Glutamatergic neuron (in vitro differentiated cells): Measurements from ENCODE around the gene GRID1. TPM values are rescaled to one million over a fixed set of nuclear protein-coding genes. Genes with fewer than 3 reads are reported as not detected.

Source experiments
- DNase-seq: peaks from one replicate; pipeline ENCODE4 v3.0.0; 2022
- H3K27ac Mint-ChIP-seq: one replicate; pipeline ENCODE4 v1.8.0; 2020; ENCODE audit warnings: mild to moderate bottlenecking, mixed read lengths, inconsistent platforms; ENCODE audit not compliant: unreplicated experiment
- H3K27me3 Mint-ChIP-seq: one replicate; pipeline ENCODE4 v1.8.0; 2020; ENCODE audit warnings: mild to moderate bottlenecking, moderate library complexity, mixed read lengths, inconsistent platforms; ENCODE audit not compliant: unreplicated experiment
- H3K36me3 Mint-ChIP-seq: one replicate; pipeline ENCODE4 v1.8.0; 2020; ENCODE audit warnings: mild to moderate bottlenecking, mixed read lengths, inconsistent platforms; ENCODE audit not compliant: unreplicated experiment
- H3K4me1 Mint-ChIP-seq: one replicate; pipeline ENCODE4 v1.8.0; 2020; ENCODE audit warnings: mild to moderate bottlenecking, low read depth, mixed read lengths, inconsistent platforms; ENCODE audit not compliant: unreplicated experiment
- H3K4me3 Mint-ChIP-seq: one replicate; pipeline ENCODE4 v1.8.0; 2020; ENCODE audit warnings: mild to moderate bottlenecking, mixed read lengths, inconsistent platforms; ENCODE audit not compliant: unreplicated experiment
- H3K9me3 Mint-ChIP-seq: one replicate; pipeline ENCODE4 v1.8.0; 2020; ENCODE audit warnings: mild to moderate bottlenecking, moderate library complexity, mixed read lengths, inconsistent platforms; ENCODE audit not compliant: unreplicated experiment
- total RNA-seq: library from RNA; stranded (reverse); fragmentation: NEBNext Ultra II Directional; extraction: Animal tissue kit (Norgen Biotek cat#: 25700); gene quantifications from one replicate; pipeline ENCODE4 v1.2.1, GENCODE V29; 2021; ENCODE audit not compliant: unreplicated experiment
- TF ChIP-seq, protein P1 (sequence below): fragments of 200-600 bp; sonication (generic); IDR thresholded peaks from one replicate; pipeline ENCODE4 v1.5.0; 2021; ENCODE audit not compliant: partially characterized antibody, unreplicated experiment

The GRID1 gene
- total RNA-seq, 1 donor from 2014 or later = 8.0 TPM

GRCh38 chr10:86083206-86083605, 283.4 kb downstream of the GRID1 start:
- peaks cover 3% of the 10 kb centered on the region for H3K4me1 Mint-ChIP-seq

GRCh38 chr10:86082556-86082955, 284.0 kb downstream of the GRID1 start:
- H3K36me3 Mint-ChIP-seq = no peaks in the 10 kb centered on the region
- H3K27ac Mint-ChIP-seq = no peak overlapping the region
- peaks cover 9% of the 10 kb centered on the region for H3K4me1 Mint-ChIP-seq
- TF ChIP-seq, protein P1, sequence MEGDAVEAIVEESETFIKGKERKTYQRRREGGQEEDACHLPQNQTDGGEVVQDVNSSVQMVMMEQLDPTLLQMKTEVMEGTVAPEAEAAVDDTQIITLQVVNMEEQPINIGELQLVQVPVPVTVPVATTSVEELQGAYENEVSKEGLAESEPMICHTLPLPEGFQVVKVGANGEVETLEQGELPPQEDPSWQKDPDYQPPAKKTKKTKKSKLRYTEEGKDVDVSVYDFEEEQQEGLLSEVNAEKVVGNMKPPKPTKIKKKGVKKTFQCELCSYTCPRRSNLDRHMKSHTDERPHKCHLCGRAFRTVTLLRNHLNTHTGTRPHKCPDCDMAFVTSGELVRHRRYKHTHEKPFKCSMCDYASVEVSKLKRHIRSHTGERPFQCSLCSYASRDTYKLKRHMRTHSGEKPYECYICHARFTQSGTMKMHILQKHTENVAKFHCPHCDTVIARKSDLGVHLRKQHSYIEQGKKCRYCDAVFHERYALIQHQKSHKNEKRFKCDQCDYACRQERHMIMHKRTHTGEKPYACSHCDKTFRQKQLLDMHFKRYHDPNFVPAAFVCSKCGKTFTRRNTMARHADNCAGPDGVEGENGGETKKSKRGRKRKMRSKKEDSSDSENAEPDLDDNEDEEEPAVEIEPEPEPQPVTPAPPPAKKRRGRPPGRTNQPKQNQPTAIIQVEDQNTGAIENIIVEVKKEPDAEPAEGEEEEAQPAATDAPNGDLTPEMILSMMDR = no peak
- no peak for DNase-seq
- no peak overlapping the region for H3K4me3 Mint-ChIP-seq
- peaks cover 1% of the 10 kb centered on the region for H3K27me3 Mint-ChIP-seq
- peaks cover 2% of the 10 kb centered on the region for H3K9me3 Mint-ChIP-seq

More at GRCh38 chr10:86083206-86083605, 283.4 kb downstream of the GRID1 start:
- Mint-ChIP-seq H3K36me3 (no peaks in the 10 kb centered on the region), H3K27ac (no peak overlapping the region), H3K4me3 (no peak overlapping the region), H3K27me3 (peaks cover 1% of the 10 kb centered on the region), H3K9me3 (peaks cover 2% of the 10 kb centered on the region)
- no peak for DNase-seq
- TF ChIP-seq, protein P1 = no peak

- DNase-seq = no peak
- Mint-ChIP-seq H3K4me1 (peaks cover 10% of the 10 kb centered on the region), H3K27ac (no peak overlapping the region), H3K4me3 (no peak overlapping the region), H3K27me3 (peaks cover 3% of the 10 kb centered on the region), H3K9me3 (peaks cover 5% of the 10 kb centered on the region), H3K36me3 (no peaks in the 10 kb centered on the region)
- TF ChIP-seq, protein P1 = no peak
Observed at GRCh38 chr10:86079088-86079487, 287.5 kb downstream of the GRID1 start.

DNA sequence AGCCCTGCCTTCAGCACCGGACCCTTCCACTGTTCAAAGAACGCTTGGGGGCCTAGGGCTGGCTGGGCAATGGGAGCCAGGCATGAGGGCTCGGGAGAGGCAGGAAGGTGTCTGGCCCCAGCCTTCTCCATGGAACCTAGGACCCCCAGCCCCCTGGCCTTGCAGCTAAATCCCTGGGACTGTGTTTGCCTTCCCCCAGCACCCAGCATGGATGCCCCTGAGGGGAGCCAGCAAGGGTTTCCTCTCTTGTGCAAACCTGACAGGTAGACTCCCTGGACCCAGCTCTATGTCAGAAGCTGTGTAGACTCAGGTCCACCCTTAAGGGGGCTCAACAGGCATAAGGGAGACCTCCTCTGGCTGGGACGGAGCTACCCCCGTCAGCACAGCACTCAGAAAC, 288.0 kb downstream of the GRID1 start:
- TF ChIP-seq, protein P1 = no peak
- Mint-ChIP-seq H3K4me1 (peaks cover 10% of the 10 kb centered on the region), H3K27me3 (peaks cover 3% of the 10 kb centered on the region)

DNA sequence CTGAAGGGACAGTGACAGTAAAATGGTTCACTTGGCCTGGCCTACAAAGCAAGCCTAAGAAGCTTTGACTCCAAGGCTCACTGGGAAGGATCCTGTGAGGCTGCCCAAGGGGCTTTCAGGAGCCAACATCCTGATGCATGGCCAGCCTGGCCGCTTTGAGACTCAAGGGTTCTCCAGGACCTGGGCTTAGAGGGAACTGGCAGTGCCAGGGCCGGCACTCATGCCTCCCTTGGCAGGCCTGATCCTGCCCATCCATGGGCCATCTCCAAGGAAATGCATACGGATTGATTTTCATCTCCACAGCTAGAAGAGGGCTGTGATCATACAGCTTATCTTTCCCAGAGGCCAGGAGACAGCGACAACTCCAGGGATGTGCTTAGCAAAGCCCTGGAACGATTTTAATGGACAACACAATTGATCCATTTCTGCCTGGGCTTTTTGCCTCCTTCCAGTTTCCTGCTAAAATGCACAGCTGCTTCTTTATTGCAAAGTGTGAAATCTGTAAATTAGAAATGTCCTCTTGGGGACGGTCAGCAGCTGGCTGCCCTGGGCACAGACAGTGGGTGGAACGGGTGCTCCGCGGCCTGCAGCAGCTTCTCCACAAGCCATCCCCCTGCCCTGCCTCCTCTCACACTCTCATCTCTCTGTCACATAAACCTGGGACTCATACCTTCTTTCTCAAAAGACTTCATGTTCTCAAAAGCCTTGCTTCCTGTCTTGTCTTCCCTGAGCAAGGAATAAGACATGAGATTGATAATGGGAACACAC, 288.5 kb downstream of the GRID1 start:
- H3K27me3 Mint-ChIP-seq = peaks cover 3% of the 10 kb centered on the region
- peak overlapping the region; percentile 79 for H3K27ac Mint-ChIP-seq
- TF ChIP-seq, protein P1 = no peak
- H3K4me1 Mint-ChIP-seq = peaks cover 10% of the 10 kb centered on the region
- no peaks in the 10 kb centered on the region for H3K36me3 Mint-ChIP-seq
- peak overlapping the region; percentile 23 for H3K4me3 Mint-ChIP-seq
- DNase-seq = no peak
- H3K9me3 Mint-ChIP-seq = peaks cover 5% of the 10 kb centered on the region

More for the DNA sequence above, 288.0 kb downstream of the GRID1 start:
- no peak for DNase-seq
- H3K27ac Mint-ChIP-seq = peak overlapping the region; percentile 79
- peaks cover 5% of the 10 kb centered on the region for H3K9me3 Mint-ChIP-seq
- H3K36me3 Mint-ChIP-seq = no peaks in the 10 kb centered on the region
- H3K4me3 Mint-ChIP-seq = peak overlapping the region; percentile 13
